PC-9 (cell line): Measurements from ENCODE around the gene CELF1. TPM values are rescaled to one million over a fixed set of nuclear protein-coding genes. Genes with fewer than 3 reads are reported as not detected.

ENCODE experiments used
- BruUV-seq: library from RNA; stranded (reverse); fragments of 400-500 nt; replicated peaks from 2 replicates; lab custom pipeline; 2021; lab: Mats Ljungman, UMichigan
- CTCF ChIA-PET: fragments of 300-600 bp; sonication (Branson Sonifier 250); formaldehyde crosslinking; loops from one replicate; lab custom pipeline; 2022; ENCODE audit warnings: antibody characterized with exemption; lab: Charles Lee
- POLR2A ChIA-PET: fragments of 300-600 bp; sonication (Branson Sonifier 250); formaldehyde crosslinking; loops from one replicate; lab custom pipeline; 2022; ENCODE audit warnings: antibody characterized with exemption; ENCODE audit not compliant: unreplicated experiment; lab: Charles Lee
- DNase-seq, 2 experiments: peaks; one replicate each; pipeline versions ENCODE4 v3.0.0 to v3.0.0-alpha.2; 2015 to 2022; ENCODE audit warnings: mixed read lengths in 1 of 2
- H2AFZ ChIP-seq: fragments of 200-600 bp; sonication (generic); 2 replicates; pipeline ENCODE4 v1.8.1; 2017; ENCODE audit warnings: antibody characterized with exemption
- H3F3A ChIP-seq: fragments of 200-600 bp; sonication (generic); 2 replicates; pipeline ENCODE4 v1.8.1; 2017; ENCODE audit warnings: antibody characterized with exemption, mild to moderate bottlenecking, low read depth; ENCODE audit not compliant: insufficient read depth
- H3K27ac ChIP-seq: fragments of 200-600 bp; sonication (generic); 2 replicates; pipeline ENCODE4 v1.6.1; 2016; ENCODE audit warnings: mixed run types
- H3K27me3 ChIP-seq: fragments of 200-600 bp; sonication (generic); 2 replicates; pipeline ENCODE4 v1.6.1; 2016; ENCODE audit warnings: low read depth, mixed run types; ENCODE audit not compliant: insufficient read depth
- H3K36me3 ChIP-seq: fragments of 200-600 bp; sonication (generic); 2 replicates; pipeline ENCODE4 v1.6.1; 2016; ENCODE audit warnings: low read depth, mixed run types
- H3K4me1 ChIP-seq: fragments of 200-600 bp; sonication (generic); replicated peaks from 2 replicates; pipeline ENCODE4 v1.6.1; 2016; ENCODE audit warnings: mixed run types; ENCODE audit not compliant: insufficient read depth
- H3K4me2 ChIP-seq: fragments of 200-600 bp; sonication (generic); 2 replicates; pipeline ENCODE4 v1.6.1; 2017; ENCODE audit warnings: mixed run types
- H3K4me3 ChIP-seq: fragments of 200-600 bp; sonication (generic); 2 replicates; pipeline ENCODE4 v1.6.1; 2016; ENCODE audit warnings: mixed run types
- H3K79me2 ChIP-seq: fragments of 200-600 bp; sonication (generic); 2 replicates; pipeline ENCODE4 v1.6.1; 2017; ENCODE audit warnings: low read depth, mixed run types
- H3K9me2 ChIP-seq: fragments of 200-600 bp; sonication (generic); 2 replicates; pipeline ENCODE4 v1.8.1; 2017; ENCODE audit warnings: mild to moderate bottlenecking; ENCODE audit not compliant: insufficient read depth
- H3K9me3 ChIP-seq: fragments of 200-600 bp; sonication (generic); 2 replicates; pipeline ENCODE4 v1.8.1; 2016; ENCODE audit warnings: low read depth; ENCODE audit not compliant: insufficient read depth
- H4K20me1 ChIP-seq: fragments of 200-600 bp; sonication (generic); 2 replicates; pipeline ENCODE4 v1.8.1; 2017; ENCODE audit not compliant: insufficient read depth
- EZH2 ChIP-seq: fragments of 200-600 bp; sonication (generic); IDR thresholded peaks from 2 replicates; pipeline ENCODE4 v1.8.0; 2017; ENCODE audit warnings: antibody characterized with exemption, low read depth
- intact Hi-C: fragments of 100-400 bp; cut with micrococcal nuclease; formaldehyde crosslinking; loops from one replicate; pipeline ENCODE4 v1.10.0; 2022; ENCODE audit not compliant: unreplicated experiment
- total RNA-seq: library from RNA; stranded (reverse); gene quantifications from 2 replicates; pipeline ENCODE4 v1.2.3, GENCODE V29; 2021
- TF ChIP-seq, protein P1 (sequence below): fragments of 200-600 bp; sonication (generic); conservative IDR thresholded peaks from 2 replicates; pipeline ENCODE4 v1.6.1; 2017; ENCODE audit warnings: mixed run types, antibody characterized with exemption, mild to moderate bottlenecking, moderate library complexity

The CELF1 gene
- total RNA-seq, 1 experiment from 2014 or later, result 165 TPM

DNA sequence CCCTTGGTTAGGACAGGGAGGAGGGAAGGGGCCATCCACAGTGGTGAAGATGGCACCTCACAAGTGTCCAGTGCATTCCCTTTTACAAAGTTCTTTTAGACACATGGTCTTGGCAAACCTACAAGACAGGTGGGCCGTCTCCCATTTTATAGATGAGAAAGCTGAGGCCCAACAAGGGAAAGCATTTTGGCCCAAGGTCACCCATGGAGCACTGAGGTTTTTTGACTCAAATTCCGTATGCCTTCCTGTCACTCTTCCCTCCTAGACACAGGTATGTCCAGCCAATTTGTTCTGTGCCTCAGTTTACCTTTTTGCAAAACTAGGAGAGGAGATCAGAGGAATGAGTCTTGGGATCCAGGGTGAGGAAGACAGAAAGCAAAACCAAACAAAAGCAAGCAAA, 40.0 kb upstream of the CELF1 start:
- H3K4me1 ChIP-seq, result no peaks in the 10 kb centered on the region
- no peaks in the 10 kb centered on the region for H3K36me3 ChIP-seq
- H3K4me3 ChIP-seq, result no peak overlapping the region
- no peak overlapping the region for H2AFZ ChIP-seq
- no peaks in the 10 kb centered on the region for H3K9me2 ChIP-seq
- no peaks in the 10 kb centered on the region for H3K9me3 ChIP-seq
- intact Hi-C loops, result no loop called here
- ChIA-PET POLR2A (no interaction called here), CTCF (no interaction called here)
- H4K20me1 ChIP-seq, result no peaks in the 10 kb centered on the region
- no peaks in the 10 kb centered on the region for H3K79me2 ChIP-seq
- no peak overlapping the region for H3K4me2 ChIP-seq
- H3F3A ChIP-seq, result peaks cover 7% of the 10 kb centered on the region; the same call in 1 of the 2 replicates
- no TSS peak for BruUV-seq
- no peak for TF ChIP-seq EZH2
- TF ChIP-seq, protein P1, sequence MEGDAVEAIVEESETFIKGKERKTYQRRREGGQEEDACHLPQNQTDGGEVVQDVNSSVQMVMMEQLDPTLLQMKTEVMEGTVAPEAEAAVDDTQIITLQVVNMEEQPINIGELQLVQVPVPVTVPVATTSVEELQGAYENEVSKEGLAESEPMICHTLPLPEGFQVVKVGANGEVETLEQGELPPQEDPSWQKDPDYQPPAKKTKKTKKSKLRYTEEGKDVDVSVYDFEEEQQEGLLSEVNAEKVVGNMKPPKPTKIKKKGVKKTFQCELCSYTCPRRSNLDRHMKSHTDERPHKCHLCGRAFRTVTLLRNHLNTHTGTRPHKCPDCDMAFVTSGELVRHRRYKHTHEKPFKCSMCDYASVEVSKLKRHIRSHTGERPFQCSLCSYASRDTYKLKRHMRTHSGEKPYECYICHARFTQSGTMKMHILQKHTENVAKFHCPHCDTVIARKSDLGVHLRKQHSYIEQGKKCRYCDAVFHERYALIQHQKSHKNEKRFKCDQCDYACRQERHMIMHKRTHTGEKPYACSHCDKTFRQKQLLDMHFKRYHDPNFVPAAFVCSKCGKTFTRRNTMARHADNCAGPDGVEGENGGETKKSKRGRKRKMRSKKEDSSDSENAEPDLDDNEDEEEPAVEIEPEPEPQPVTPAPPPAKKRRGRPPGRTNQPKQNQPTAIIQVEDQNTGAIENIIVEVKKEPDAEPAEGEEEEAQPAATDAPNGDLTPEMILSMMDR, result no peak
- H3K27me3 ChIP-seq, result peaks cover 22% of the 10 kb centered on the region; the same call in 1 of the 2 replicates
- DNase-seq, result no peak
- no peak overlapping the region for H3K27ac ChIP-seq

DNA sequence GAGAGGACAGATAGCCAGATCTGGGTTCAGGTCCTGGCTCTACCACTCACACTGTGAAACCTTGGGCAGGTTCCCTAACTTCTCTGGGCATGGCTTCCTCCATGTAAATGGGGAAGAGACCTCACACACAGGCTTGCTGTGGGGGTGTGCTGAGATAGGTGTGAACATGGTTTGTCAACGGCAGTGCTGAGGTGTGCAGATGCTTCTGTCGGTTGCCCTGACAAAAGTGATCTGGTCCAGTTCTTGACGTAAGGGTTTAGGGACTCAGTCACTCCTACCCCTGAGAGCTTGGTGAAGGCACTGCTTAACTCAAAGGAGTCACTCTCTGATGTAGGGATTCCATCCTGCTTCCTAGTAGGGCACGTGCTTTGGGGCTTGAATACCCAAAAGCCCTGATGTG, 39.3 kb upstream of the CELF1 start:
- ChIA-PET POLR2A (no interaction called here), CTCF (no interaction called here)
- no peaks in the 10 kb centered on the region for H3K9me3 ChIP-seq
- DNase-seq, result no peak
- H3K4me2 ChIP-seq, result no peak overlapping the region
- peaks cover 7% of the 10 kb centered on the region; the same call in 1 of the 2 replicates for H3F3A ChIP-seq
- no peaks in the 10 kb centered on the region for H4K20me1 ChIP-seq
- H3K27me3 ChIP-seq, result peaks cover 22% of the 10 kb centered on the region; the same call in 1 of the 2 replicates
- no peaks in the 10 kb centered on the region for H3K36me3 ChIP-seq
- H3K79me2 ChIP-seq, result no peaks in the 10 kb centered on the region
- intact Hi-C loops, result no loop called here
- no peak overlapping the region for H2AFZ ChIP-seq
- no TSS peak for BruUV-seq
- no peak overlapping the region for H3K27ac ChIP-seq
- H3K4me1 ChIP-seq, result no peaks in the 10 kb centered on the region
- H3K4me3 ChIP-seq, result no peak overlapping the region
- H3K9me2 ChIP-seq, result no peaks in the 10 kb centered on the region
- TF ChIP-seq EZH2, result no peak
- TF ChIP-seq, protein P1, result no peak

DNA sequence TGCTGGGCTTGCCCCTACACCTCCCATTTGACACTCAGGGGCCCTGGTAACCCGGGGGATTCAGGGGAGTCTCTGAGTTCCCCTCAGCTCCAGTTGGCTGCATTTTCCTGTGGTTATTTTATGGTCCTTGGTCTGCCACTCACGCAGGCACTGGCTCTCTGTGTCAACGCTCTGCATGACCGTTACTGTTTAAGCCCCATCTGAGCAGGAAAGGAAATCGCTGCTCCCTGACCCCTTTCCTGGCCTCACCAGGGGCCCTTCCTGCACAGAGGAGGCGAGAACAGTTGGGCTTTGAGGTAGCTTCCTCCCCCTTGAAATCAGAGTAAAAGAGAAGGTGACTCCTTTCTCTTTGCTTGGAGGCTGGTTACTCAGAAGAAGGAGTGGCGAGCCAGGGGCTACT, 38.8 kb upstream of the CELF1 start:
- no peak overlapping the region for H3K4me2 ChIP-seq
- no peaks in the 10 kb centered on the region for H4K20me1 ChIP-seq
- TF ChIP-seq EZH2, result no peak
- TF ChIP-seq, protein P1, result no peak
- no TSS peak for BruUV-seq
- no peak overlapping the region for H2AFZ ChIP-seq
- no peaks in the 10 kb centered on the region for H3K9me2 ChIP-seq
- H3K9me3 ChIP-seq, result no peaks in the 10 kb centered on the region
- H3F3A ChIP-seq, result peaks cover 7% of the 10 kb centered on the region; the same call in 1 of the 2 replicates
- peaks cover 22% of the 10 kb centered on the region; the same call in 1 of the 2 replicates for H3K27me3 ChIP-seq
- no peak overlapping the region for H3K27ac ChIP-seq
- no peak overlapping the region for H3K4me3 ChIP-seq
- POLR2A ChIA-PET, result no interaction called here
- H3K79me2 ChIP-seq, result no peaks in the 10 kb centered on the region
- CTCF ChIA-PET, result interaction anchor here (0.6 kb wide), 1 partner anchor 38 kb away, joined by 4 read pairs; no protein-coding TSS in a partner anchor
- no peaks in the 10 kb centered on the region for H3K4me1 ChIP-seq
- intact Hi-C loops, result no loop called here
- H3K36me3 ChIP-seq, result no peaks in the 10 kb centered on the region
- DNase-seq, result no peak
